Suppressor macrophage (primary cell): ENCODE measurements around the gene SORD.
"Not testable (repeated sequence)": the region's sequence is repeated elsewhere in the genome, so short reads cannot be mapped to it uniquely, and the experiment has no call there.

Experiments
- DNase-seq, 4 experiments: peaks; one replicate each; pipeline ENCODE4 v3.0.0-alpha.2; 2020 to 2022
- total RNA-seq, 17 experiments: gene quantifications; one replicate each; lab custom pipeline; 2026; ENCODE audit warnings: mixed read lengths in 6 of 17, inconsistent platforms in 3 of 17; lab: John Stamatoyannopoulos, UW

SORD gene
- total RNA-seq, result 8.9 to 29.0 (median 21.1) reads per million in 17 experiments

DNA sequence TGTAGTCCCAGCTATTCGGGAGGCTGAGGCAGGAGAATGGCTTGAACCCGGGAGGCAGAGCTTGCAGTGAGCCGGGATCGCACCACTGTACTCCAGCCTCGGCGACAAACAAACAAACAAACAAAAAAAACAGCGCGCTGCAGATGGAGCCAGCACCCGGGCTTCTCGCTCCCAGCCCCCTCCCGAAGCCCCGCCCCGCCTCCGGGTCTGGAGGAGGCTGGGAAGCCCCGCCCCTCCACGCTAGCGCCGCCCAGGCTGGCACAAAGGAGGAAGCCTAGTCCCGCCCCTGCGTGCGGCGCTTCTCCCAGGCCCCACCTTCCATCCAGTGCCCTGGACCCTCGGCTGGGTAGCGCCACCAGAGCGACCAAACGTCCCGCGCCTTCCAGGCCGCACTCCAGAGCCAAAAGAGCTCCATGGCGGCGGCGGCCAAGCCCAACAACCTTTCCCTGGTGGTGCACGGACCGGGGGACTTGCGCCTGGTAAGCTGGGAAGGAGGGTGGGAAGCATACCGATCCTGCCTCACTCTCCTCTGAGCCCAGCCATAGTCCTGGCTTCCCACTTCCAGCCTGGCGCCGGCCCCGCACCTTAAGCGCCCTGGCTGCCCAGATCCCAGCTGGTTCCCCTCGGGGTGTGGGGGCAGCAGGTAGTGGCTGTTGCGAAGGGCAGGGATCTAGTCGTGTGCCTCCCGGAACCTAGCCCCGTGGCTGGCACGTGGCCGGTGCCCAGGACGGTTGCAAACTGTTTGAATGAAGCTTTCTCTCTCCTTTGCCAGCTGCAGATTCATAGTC is at the start of gene SORD:
Gene SORD (plus strand): TSS at position 325 of the 788 bp plus-strand sequence. CDS start 89 bp downstream, at position 414.
- peak; percentile 91 to 97 (median 94) for DNase-seq

GRCh38 chr15:44976183-44976582 is 46.8 kb upstream of the SORD start:
- DNase-seq, result not testable (repeated sequence)

DNA sequence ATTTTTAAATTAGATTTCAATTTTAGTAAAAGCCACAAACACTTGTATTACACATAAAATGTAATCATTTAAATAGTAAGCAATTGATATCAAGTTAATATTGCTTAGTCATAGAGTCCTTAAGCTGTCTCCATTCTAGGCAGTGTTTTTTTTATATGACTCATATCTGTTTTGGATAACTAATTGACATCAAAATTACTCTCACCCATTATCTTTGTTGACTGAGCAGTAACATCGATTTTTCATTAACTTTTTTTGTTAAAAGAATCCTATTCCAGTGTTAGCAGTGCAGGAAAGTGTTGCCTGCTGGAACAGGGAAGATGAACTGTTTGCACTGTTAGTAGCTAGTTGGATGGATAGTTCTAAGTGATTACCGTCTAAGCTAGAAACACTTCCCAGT is 45.2 kb upstream of the SORD start:
- DNase-seq, result not testable (repeated sequence)

- DNase-seq, result not testable (repeated sequence)
Measured at GRCh38 chr15:44979617-44980339, 43.2 kb upstream of the SORD start.

DNA sequence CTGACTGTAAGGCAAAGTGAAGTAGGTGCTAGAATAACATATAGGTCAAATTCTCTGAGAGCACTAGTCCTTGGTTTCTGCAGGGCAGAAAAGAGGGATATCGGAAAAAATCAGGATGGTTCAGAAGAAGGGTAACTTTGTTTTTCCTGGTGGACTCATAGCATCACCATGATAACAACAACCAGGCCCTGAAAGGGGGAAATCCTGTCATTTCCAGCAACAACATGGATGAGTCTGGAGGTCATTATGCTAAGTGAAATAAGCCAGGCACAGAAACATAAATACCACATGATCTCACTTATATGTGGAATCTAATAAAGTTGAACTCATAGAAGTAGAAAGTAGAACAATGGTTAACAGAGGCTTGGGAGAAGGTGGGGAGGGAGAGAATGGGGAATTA is 38.9 kb upstream of the SORD start:
- DNase-seq, result not testable (repeated sequence)

DNA sequence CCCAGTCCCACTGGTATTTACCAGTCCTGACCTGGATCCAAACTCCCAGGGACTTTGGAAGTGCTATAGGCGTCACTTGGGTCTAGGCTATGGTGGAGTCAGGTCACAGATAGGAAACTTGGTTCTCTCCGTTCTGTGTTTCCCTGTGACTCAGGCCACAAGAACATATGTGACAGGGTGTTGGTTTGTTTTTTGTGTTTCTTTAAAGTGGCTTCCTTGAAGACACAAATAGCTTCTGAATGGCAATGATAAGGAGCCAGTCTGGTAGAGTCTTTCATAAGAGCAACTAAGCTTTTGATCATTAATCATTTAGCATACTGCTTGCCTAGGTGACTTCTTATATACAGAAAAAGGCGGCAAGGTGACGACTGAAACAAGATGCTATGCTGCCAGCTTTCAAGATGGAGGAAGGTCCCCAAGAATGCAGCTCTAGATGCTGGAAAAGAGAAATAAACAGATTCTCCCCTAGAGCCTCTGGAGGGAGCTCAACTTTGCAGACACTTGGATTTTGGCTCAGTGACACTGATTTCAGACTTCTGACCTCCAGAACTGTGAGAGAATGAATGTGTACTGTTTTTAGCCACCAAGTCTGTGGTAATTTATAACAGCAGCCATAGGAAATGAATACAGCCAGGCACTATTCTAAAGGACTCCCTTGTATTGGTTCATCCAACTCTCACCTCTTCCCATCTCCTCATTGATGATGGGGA is 36.5 kb upstream of the SORD start:
- DNase-seq, result not testable (repeated sequence)

- DNase-seq, result not testable (repeated sequence)
Measured at GRCh38 chr15:44987711-44988110, 35.3 kb upstream of the SORD start.

DNA sequence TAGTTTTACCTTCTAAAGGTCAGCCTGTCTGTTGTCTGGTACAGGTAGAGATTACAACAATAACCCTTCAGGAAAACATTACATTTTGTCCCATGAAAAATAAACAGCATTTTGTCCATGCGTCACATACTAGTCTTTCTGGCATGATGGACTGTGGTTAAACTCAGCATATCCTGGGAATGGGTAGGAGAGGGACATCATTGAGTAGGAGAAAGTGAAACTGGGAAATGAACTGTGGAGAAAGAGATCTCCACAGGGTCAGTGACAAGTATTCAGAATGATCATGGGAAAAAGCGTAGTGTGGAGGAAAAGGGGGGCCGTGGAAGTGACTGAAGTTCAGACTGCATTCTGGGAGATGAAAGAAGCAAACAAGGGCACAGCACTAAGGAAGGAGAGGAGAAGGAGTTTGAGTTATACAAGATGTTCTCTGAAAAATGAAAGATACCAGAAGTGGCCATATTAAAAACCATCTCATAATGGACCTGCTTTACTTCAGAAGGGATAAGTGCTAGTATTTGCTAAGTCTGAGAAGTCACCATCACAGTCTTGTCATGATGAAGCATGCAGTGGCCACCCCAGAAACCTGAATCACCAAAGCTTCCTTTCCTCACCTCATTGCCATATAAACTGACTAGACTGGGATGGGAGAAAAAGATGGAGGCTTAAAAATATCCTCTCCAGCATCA is 34.7 kb upstream of the SORD start:
- not testable (repeated sequence) for DNase-seq

DNA sequence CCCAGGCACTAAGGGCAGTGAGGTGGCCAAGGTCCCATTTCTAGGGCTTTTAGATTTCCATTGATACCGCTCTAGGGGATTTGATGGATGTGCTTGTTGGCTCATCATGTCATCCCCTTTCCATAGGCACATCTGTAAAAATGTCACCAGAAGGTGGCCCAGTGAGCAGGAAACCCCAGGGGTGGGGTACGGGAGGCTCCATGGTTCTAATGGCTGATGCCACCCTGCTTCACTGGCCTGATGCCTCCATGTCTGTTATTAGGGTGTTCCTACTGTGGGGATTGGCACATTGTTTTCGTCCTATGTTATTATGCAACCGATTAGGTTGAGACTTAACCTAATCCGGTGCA is 34.1 kb upstream of the SORD start:
- not testable (repeated sequence) for DNase-seq

DNA sequence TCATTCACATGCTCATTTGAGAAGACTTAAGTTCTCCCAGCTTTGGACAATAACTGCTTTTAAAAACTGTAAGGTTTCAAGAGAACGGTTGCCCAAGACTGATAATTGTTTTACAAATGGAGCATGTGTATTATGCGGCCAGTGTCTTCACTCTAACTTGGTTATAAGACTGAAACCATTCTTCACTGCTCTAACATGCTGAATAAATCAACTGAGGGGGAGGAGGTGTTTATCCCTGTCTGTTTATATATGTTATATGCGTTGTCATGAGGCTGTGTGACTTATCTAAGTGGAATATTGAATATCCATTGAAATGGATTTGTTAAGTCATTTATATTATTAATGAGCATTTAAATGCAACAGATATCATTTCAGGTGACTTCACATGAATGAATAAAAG is 25.4 kb upstream of the SORD start:
- DNase-seq, result not testable (repeated sequence)

- DNase-seq, result no peak
Measured at GRCh38 chr15:44999105-44999504, 23.9 kb upstream of the SORD start.

GRCh38 chr15:45001180-45001579 is 21.8 kb upstream of the SORD start:
- DNase-seq, result not testable (repeated sequence)

- peak in 3 of 4 experiments; percentile 11 to 19 (median 13) for DNase-seq
Measured at GRCh38 chr15:45003731-45004410, 19.1 kb upstream of the SORD start.

DNA sequence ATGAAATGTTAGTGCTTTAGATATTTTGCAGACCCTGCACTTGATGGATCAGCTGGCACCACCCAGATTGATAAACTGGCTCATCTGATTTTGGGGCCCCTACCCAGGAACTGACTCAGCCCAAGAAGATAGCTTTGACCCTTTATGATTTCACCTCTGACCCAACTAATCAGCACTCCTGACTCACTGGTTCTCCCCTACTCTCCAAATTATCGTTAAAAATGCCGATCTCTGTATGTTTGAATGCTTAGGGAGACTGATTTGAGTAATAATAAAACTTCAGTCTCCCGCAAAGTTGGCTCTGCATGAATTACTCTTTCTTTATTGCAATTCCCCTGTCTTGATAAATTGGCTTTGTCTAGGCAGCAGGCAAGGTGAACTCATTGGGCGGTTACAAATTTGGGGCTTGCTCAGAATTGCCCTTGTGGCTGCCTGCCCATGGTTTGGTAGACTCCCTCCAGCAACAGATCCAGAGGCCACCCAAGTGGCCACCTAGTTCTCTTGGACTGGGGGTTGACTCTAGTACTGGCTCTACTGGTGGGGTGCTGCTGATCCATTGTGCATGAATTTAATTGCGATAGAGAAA is 18.3 kb upstream of the SORD start:
- not testable (repeated sequence) for DNase-seq

GRCh38 chr15:45009046-45009445 is 13.9 kb upstream of the SORD start:
- no peak for DNase-seq

GRCh38 chr15:45015114-45015513 is 7.9 kb upstream of the SORD start:
- not testable (repeated sequence) for DNase-seq

- not testable (repeated sequence) for DNase-seq
Measured at GRCh38 chr15:45020222-45020900, 2.6 kb upstream of the SORD start.

DNA sequence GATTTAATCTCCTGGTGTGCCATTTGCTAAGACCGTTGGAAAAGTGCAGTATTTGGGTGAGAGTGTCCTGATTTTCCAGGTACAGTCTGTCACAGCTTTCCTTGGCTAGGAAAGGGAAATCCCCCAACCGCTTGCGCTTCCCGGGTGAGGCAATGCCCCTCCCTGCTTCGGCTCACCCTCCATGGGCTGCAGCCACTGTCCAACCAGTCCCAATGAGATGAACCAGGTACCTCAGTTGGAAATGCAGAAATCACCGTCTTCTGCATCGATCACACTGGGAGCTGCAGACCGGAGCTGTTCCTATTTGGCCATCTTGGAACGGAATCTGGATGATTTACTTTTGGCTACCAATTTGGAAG is 2.1 kb upstream of the SORD start:
- not testable (repeated sequence) for DNase-seq

- no peak for DNase-seq
Measured at GRCh38 chr15:45021348-45021747, 1.6 kb upstream of the SORD start.

- DNase-seq, result peak; percentile 27 to 40 (median 32)
Measured at GRCh38 chr15:45023659-45024225, 747 bp downstream of the SORD start.

GRCh38 chr15:45024649-45025048 is 1.7 kb downstream of the SORD start:
- not testable (repeated sequence) for DNase-seq
